ENCODE results near the gene OSTC. TPM values are rescaled to one million over a fixed set of nuclear protein-coding genes. Genes with fewer than 3 reads are reported as not detected.

Gene OSTC
- total RNA-seq, 2 experiments from 2014 or later: 75.7 to 80.0 TPM

DNA sequence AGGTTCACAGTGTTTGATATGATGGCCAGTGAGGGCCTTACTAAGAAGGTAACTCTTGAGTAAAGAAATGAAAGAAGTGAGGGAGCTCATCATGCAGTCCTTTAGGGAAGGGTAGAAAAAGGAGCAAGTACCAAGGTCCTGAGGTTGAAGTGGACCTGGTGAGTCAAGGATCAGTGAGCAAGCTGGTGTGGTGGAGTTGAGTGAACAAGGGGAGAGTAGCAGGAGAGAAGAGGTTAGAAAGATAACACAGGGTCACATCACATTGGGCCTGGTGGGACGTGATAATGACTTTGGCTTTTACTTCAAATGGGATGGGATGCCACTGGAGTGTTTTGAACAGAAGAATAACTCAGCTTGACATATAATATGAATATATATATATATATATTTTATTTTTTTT lies 44.7 kb downstream of the OSTC start:
- no peaks in the 10 kb centered on the region for H3K36me3 Mint-ChIP-seq (ENCODE audit: low read depth)
- no peaks in the 10 kb centered on the region for H3K27me3 Mint-ChIP-seq
- no peaks in the 10 kb centered on the region for H3K4me1 Mint-ChIP-seq (ENCODE audit: low read depth)
- H3K4me3 Mint-ChIP-seq: no peak overlapping the region
- no peak for ATAC-seq
- CTCF ChIA-PET: no interaction called here
- TF ChIP-seq, protein P1, sequence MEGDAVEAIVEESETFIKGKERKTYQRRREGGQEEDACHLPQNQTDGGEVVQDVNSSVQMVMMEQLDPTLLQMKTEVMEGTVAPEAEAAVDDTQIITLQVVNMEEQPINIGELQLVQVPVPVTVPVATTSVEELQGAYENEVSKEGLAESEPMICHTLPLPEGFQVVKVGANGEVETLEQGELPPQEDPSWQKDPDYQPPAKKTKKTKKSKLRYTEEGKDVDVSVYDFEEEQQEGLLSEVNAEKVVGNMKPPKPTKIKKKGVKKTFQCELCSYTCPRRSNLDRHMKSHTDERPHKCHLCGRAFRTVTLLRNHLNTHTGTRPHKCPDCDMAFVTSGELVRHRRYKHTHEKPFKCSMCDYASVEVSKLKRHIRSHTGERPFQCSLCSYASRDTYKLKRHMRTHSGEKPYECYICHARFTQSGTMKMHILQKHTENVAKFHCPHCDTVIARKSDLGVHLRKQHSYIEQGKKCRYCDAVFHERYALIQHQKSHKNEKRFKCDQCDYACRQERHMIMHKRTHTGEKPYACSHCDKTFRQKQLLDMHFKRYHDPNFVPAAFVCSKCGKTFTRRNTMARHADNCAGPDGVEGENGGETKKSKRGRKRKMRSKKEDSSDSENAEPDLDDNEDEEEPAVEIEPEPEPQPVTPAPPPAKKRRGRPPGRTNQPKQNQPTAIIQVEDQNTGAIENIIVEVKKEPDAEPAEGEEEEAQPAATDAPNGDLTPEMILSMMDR (IDR thresholded peaks at IDR 0.05): no peak
- POLR2A ChIA-PET: interaction anchor here (1.0 kb wide), 1 partner anchor 13 kb away, joined by 3 read pairs; no protein-coding TSS in a partner anchor
- no peak for DNase-seq
- intact Hi-C loops (cut with micrococcal nuclease): no loop called here
- no peak overlapping the region for H3K27ac Mint-ChIP-seq
- no peaks in the 10 kb centered on the region for H3K9me3 Mint-ChIP-seq

DNA sequence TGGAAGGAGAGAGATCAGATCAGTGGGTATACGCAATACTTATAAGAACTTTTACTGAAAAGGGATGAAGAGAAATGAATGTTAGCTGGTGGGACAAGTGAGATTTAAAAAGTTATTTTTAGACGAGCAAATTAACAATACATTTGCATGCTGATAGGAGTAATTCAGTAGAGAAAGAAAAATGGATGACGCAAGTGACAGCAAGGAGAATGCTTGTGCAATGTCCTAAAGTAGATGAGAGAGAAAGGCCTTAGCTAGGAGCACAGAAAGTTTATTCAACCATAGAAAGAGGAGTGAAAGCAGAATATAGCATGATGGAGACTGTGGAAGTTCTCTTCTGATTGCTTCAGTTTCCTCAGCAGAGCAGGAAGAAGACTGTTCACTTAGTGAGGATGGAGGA lies 45.8 kb downstream of the OSTC start:
- TF ChIP-seq, protein P1 (IDR thresholded peaks at IDR 0.05): no peak
- no peak for ATAC-seq
- Mint-ChIP-seq H3K4me1 (ENCODE audit: low read depth) (no peaks in the 10 kb centered on the region), H3K4me3 (no peak overlapping the region), H3K9me3 (no peaks in the 10 kb centered on the region), H3K27me3 (no peaks in the 10 kb centered on the region), H3K27ac (no peak overlapping the region), H3K36me3 (ENCODE audit: low read depth) (no peaks in the 10 kb centered on the region)
- ChIA-PET CTCF (interaction anchor here (0.6 kb wide), 1 partner anchor 677 kb away, joined by 3 read pairs; no protein-coding TSS in a partner anchor), POLR2A (no interaction called here)
- DNase-seq: no peak
- intact Hi-C loops (cut with micrococcal nuclease): no loop called here

DNA sequence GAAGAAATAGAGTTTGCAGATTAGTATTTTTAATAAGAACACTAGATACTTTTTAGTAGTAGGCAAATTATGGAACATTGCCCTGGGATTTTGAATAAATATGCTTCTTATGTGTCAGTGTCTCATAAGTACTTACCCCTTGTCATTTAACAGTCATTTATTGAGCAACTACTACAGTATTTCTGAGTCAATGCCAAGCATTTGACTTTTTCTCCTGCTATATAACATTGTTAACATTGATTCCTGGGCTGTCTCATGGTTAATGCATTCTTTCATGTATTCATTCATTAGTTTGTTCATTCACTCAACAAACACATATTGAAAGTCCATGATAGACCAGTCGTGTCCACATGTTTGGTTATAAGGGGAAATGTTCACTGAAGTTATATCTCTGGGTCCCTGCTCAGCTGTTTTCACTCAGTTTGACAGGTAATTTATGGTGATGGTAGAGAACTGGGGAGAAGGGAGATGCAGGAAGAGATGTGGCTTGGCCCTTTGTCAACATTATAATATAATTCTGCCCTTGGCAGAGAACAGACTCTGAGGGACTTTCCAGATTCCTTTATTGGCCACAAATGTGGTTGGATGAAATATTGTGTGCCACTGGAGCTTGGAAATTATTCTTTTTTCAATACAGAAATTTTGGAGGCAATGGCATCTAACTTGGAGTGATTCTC lies 49.8 kb downstream of the OSTC start:
- CTCF ChIA-PET: no interaction called here
- H3K27ac Mint-ChIP-seq: no peak overlapping the region
- TF ChIP-seq, protein P1 (IDR thresholded peaks at IDR 0.05): no peak

DNA sequence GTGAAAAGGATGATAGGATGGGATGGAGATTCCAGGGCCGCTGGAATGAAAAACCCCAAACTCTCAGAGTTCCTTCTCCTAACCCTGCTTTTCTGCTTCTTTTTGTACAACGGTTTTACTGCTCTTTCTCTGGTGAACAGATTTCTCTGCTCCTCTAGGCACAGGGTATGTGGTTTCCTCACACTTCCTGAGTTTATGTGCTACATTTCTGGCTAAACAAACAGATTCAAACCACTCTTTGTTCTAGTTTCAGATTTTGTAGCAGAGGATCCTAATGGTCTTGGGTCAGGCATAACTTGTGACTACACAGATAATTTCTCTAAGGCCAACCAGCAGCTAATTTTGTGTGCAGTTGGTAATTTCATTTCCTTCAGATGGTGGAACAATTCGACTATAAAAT lies 52.6 kb downstream of the OSTC start:
- intact Hi-C loops (cut with micrococcal nuclease): no loop called here
- DNase-seq (no peak), ATAC-seq (no peak)
- POLR2A ChIA-PET: no interaction called here
- TF ChIP-seq, protein P1 (IDR thresholded peaks at IDR 0.05): no peak
- Mint-ChIP-seq H3K36me3 (ENCODE audit: low read depth) (no peaks in the 10 kb centered on the region), H3K27me3 (no peaks in the 10 kb centered on the region), H3K9me3 (no peaks in the 10 kb centered on the region), H3K27ac (no peak overlapping the region), H3K4me3 (no peak overlapping the region), H3K4me1 (ENCODE audit: low read depth) (peaks cover 13% of the 10 kb centered on the region)
- CTCF ChIA-PET: interaction anchor here (0.8 kb wide), 1 partner anchor 790 kb away, joined by 3 read pairs; no protein-coding TSS in a partner anchor

More for the DNA sequence above, 49.8 kb downstream of the OSTC start:
- Mint-ChIP-seq H3K36me3 (ENCODE audit: low read depth) (no peaks in the 10 kb centered on the region), H3K27me3 (no peaks in the 10 kb centered on the region), H3K9me3 (no peaks in the 10 kb centered on the region), H3K4me1 (ENCODE audit: low read depth) (peaks cover 13% of the 10 kb centered on the region), H3K4me3 (no peak overlapping the region)
- DNase-seq: no peak
- POLR2A ChIA-PET: no interaction called here
- ATAC-seq: no peak
- intact Hi-C loops (cut with micrococcal nuclease): no loop called here

DNA sequence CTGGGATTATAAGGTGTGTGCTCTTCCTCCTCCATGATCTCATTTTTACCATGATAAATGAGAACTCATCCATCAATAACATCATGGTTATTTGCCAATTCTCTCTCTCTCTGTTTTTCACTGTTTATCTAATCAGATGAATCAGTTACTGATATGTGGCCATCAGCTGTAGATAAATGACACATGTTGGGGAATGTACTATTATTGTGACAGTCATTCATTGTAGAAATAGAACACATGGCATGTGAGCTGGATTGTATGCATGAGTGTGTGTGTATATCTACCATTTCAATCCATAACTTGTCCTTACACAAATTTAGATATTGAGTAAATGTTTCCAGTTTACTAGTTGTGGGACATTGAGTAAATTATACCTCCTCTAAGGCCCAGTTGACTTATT lies 53.0 kb downstream of the OSTC start:
- intact Hi-C loops (cut with micrococcal nuclease): no loop called here
- Mint-ChIP-seq H3K4me1 (ENCODE audit: low read depth) (peaks cover 13% of the 10 kb centered on the region), H3K9me3 (no peaks in the 10 kb centered on the region), H3K36me3 (ENCODE audit: low read depth) (no peaks in the 10 kb centered on the region), H3K27me3 (no peaks in the 10 kb centered on the region), H3K27ac (no peak overlapping the region), H3K4me3 (no peak overlapping the region)
- ChIA-PET CTCF (interaction anchor here (0.8 kb wide), 1 partner anchor 791 kb away, joined by 3 read pairs; no protein-coding TSS in a partner anchor), POLR2A (no interaction called here)
- DNase-seq (no peak), ATAC-seq (no peak)
- TF ChIP-seq, protein P1 (IDR thresholded peaks at IDR 0.05): no peak

Measured in activated CD8-positive, alpha-beta T cell treated with anti-CD3 and anti-CD28 coated beads for 36 hours (primary cell).